Astrocyte (in vitro differentiated cells and primary cell): ENCODE measurements around the gene SPATA16. TPM values are rescaled to one million over a fixed set of nuclear protein-coding genes. Genes with fewer than 3 reads are reported as not detected.
A peak's percentile ranks its signal among the peaks of the same experiment; 100 is the strongest.
"Not testable (repeated sequence)": the region's sequence is repeated elsewhere in the genome, so short reads cannot be mapped to it uniquely, and the experiment has no call there.

Experiments
- DNase-seq: peaks from one replicate; pipeline ENCODE4 v3.0.0-alpha.2; 2010; ENCODE audit warnings: low read depth
- FAIRE-seq: peaks from 2 replicates; lab custom pipeline; 2011; peaks lifted over from hg19 to GRCh38; lab: Jason Lieb, UNC
- H2AFZ ChIP-seq: 2 replicates; pipeline ENCODE4 v1.6.0; 2012; ENCODE audit warnings: low read depth, low read length, inconsistent platforms
- H3K27ac ChIP-seq: 2 replicates; pipeline ENCODE4 v1.5.1; 2011; ENCODE audit warnings: low read depth, low read length, inconsistent platforms
- H3K27me3 ChIP-seq: 2 replicates; pipeline ENCODE4 v1.6.0; 2011; ENCODE audit warnings: low read length, inconsistent platforms; ENCODE audit not compliant: insufficient read depth
- H3K36me3 ChIP-seq: 2 replicates; pipeline ENCODE4 v1.5.1; 2011; ENCODE audit warnings: low read length, inconsistent platforms; ENCODE audit not compliant: insufficient read depth
- H3K4me1 ChIP-seq: 2 replicates; pipeline ENCODE4 v1.5.1; 2011; ENCODE audit warnings: low read length, inconsistent platforms; ENCODE audit not compliant: insufficient read depth
- H3K4me2 ChIP-seq: 2 replicates; pipeline ENCODE4 v1.6.0; 2012; ENCODE audit warnings: low read length, inconsistent platforms
- H3K4me3 ChIP-seq: 2 replicates; pipeline ENCODE4 v1.5.1; 2011; ENCODE audit warnings: low read depth, mild to moderate bottlenecking, low read length, inconsistent platforms; ENCODE audit not compliant: insufficient read depth
- H3K79me2 ChIP-seq: 2 replicates; pipeline ENCODE4 v1.6.0; 2012; ENCODE audit warnings: mild to moderate bottlenecking, low read length, inconsistent platforms; ENCODE audit not compliant: insufficient read depth
- H3K9ac ChIP-seq: 2 replicates; pipeline ENCODE4 v1.6.0; 2012; ENCODE audit warnings: mild to moderate bottlenecking, low read length, inconsistent platforms
- H3K9me3 ChIP-seq: 2 replicates; pipeline ENCODE4 v1.5.1; 2012; ENCODE audit warnings: low read depth, mild to moderate bottlenecking, low read length, inconsistent platforms; ENCODE audit not compliant: insufficient read depth
- H4K20me1 ChIP-seq: 2 replicates; pipeline ENCODE4 v1.6.0; 2012; ENCODE audit warnings: low read length, inconsistent platforms; ENCODE audit not compliant: insufficient read depth
- H3K27ac Mint-ChIP-seq: one replicate; pipeline ENCODE4 v1.8.0; 2021; ENCODE audit warnings: mild to moderate bottlenecking, mixed read lengths; ENCODE audit not compliant: unreplicated experiment
- H3K27me3 Mint-ChIP-seq: one replicate; pipeline ENCODE4 v1.8.0; 2021; ENCODE audit warnings: low read depth, mixed read lengths; ENCODE audit not compliant: unreplicated experiment
- H3K36me3 Mint-ChIP-seq: one replicate; pipeline ENCODE4 v1.8.0; 2021; ENCODE audit warnings: low read depth, mixed read lengths; ENCODE audit not compliant: unreplicated experiment
- H3K4me1 Mint-ChIP-seq: one replicate; pipeline ENCODE4 v1.8.0; 2021; ENCODE audit warnings: low read depth, mixed read lengths; ENCODE audit not compliant: unreplicated experiment
- H3K4me3 Mint-ChIP-seq: one replicate; pipeline ENCODE4 v1.8.0; 2021; ENCODE audit warnings: mild to moderate bottlenecking, moderate library complexity, mixed read lengths; ENCODE audit not compliant: unreplicated experiment
- H3K9me3 Mint-ChIP-seq: one replicate; pipeline ENCODE4 v1.8.0; 2021; ENCODE audit warnings: mild to moderate bottlenecking, mixed read lengths; ENCODE audit not compliant: unreplicated experiment
- EZH2 ChIP-seq: IDR thresholded peaks from 2 replicates; pipeline ENCODE4 v1.6.1; 2012; ENCODE audit warnings: mild to moderate bottlenecking, low read length, inconsistent platforms; ENCODE audit not compliant: insufficient read depth
- total RNA-seq: library from RNA; stranded (reverse); gene quantifications from 2 replicates; pipeline ENCODE4 v1.2.1, GENCODE V29; 2021
- TF ChIP-seq, protein P1 (sequence below): IDR thresholded peaks from 2 replicates; pipeline ENCODE4 v1.5.1; 2011; ENCODE audit warnings: low read depth, mild to moderate bottlenecking, inconsistent platforms, low read length, moderate library complexity; ENCODE audit not compliant: insufficient read depth

The SPATA16 gene
- total RNA-seq, 1 donor from 2014 or later = not detected

GRCh38 chr3:172972067-172972466 is 169.0 kb downstream of the SPATA16 start:
- no peaks in the 10 kb centered on the region for H3K79me2 ChIP-seq
- H3K27me3 ChIP-seq = no peaks in the 10 kb centered on the region
- H3K27ac ChIP-seq = no peak overlapping the region
- Mint-ChIP-seq H3K4me1 (no peaks in the 10 kb centered on the region), H3K9me3 (no peaks in the 10 kb centered on the region), H3K27ac (no peak overlapping the region), H3K4me3 (no peak overlapping the region), H3K27me3 (no peaks in the 10 kb centered on the region), H3K36me3 (no peaks in the 10 kb centered on the region)
- H4K20me1 ChIP-seq = no peaks in the 10 kb centered on the region
- no peak overlapping the region for H3K4me2 ChIP-seq
- no peak for DNase-seq
- H2AFZ ChIP-seq = no peak overlapping the region
- H3K4me3 ChIP-seq = no peak overlapping the region
- no peak for FAIRE-seq
- no peaks in the 10 kb centered on the region for H3K4me1 ChIP-seq
- TF ChIP-seq, protein P1, sequence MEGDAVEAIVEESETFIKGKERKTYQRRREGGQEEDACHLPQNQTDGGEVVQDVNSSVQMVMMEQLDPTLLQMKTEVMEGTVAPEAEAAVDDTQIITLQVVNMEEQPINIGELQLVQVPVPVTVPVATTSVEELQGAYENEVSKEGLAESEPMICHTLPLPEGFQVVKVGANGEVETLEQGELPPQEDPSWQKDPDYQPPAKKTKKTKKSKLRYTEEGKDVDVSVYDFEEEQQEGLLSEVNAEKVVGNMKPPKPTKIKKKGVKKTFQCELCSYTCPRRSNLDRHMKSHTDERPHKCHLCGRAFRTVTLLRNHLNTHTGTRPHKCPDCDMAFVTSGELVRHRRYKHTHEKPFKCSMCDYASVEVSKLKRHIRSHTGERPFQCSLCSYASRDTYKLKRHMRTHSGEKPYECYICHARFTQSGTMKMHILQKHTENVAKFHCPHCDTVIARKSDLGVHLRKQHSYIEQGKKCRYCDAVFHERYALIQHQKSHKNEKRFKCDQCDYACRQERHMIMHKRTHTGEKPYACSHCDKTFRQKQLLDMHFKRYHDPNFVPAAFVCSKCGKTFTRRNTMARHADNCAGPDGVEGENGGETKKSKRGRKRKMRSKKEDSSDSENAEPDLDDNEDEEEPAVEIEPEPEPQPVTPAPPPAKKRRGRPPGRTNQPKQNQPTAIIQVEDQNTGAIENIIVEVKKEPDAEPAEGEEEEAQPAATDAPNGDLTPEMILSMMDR = no peak
- no peak for TF ChIP-seq EZH2
- H3K9me3 ChIP-seq = no peaks in the 10 kb centered on the region
- no peaks in the 10 kb centered on the region for H3K36me3 ChIP-seq
- no peak overlapping the region for H3K9ac ChIP-seq

DNA sequence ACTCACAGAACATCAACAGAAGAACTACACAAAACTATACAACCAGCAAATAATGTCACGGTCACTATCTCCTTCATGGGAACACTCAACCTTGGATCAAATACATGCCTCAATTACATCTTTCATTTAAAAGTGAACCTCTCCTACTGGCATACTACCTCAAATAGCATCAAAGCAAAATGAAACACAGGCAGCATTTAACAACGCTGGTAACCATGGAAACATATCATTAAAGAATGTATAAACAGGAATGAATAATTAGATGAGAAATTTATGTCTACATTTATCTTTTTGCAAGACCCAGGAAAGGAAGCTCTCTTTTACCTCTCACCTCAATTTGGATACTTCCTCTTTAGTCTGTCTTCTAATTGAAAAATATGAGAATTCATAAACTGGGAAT is 172.4 kb downstream of the SPATA16 start:
- no peak overlapping the region for H3K27ac ChIP-seq
- peaks cover 5% of the 10 kb centered on the region for H3K4me1 ChIP-seq
- no peaks in the 10 kb centered on the region for H3K27me3 ChIP-seq
- no peak overlapping the region for H3K27ac Mint-ChIP-seq
- no peaks in the 10 kb centered on the region for H3K36me3 ChIP-seq
- H3K9me3 Mint-ChIP-seq = no peaks in the 10 kb centered on the region
- H3K9me3 ChIP-seq = no peaks in the 10 kb centered on the region
- H3K4me1 Mint-ChIP-seq = peaks cover 1% of the 10 kb centered on the region
- no peaks in the 10 kb centered on the region for H3K36me3 Mint-ChIP-seq
- no peaks in the 10 kb centered on the region for H3K79me2 ChIP-seq
- H3K4me3 Mint-ChIP-seq = no peak overlapping the region
- no peak for TF ChIP-seq EZH2
- TF ChIP-seq, protein P1 = no peak
- no peak overlapping the region for H3K4me2 ChIP-seq
- no peak overlapping the region for H2AFZ ChIP-seq
- no peak overlapping the region for H3K4me3 ChIP-seq
- H3K9ac ChIP-seq = no peak overlapping the region
- H4K20me1 ChIP-seq = no peaks in the 10 kb centered on the region
- DNase-seq (no peak), FAIRE-seq (no peak)
- H3K27me3 Mint-ChIP-seq = no peaks in the 10 kb centered on the region

DNA sequence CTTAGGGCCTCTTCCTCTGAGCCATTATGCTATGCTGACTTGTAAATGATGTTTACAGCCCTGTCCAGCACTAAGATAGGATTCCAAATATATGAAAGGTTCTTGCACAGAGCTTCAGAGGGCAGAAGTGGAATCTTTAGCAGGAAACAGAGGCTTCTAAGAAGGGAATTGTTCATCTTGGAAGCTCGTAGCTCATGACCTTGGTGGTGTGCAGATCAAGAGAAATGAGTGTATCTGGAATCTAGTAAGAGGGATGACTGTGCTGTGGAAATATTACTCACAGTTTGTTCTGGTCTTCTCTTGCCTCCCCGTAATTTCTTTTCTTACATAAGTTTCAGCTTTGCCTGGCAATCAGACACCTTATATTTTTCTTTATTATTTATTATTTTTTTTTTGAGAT is 175.8 kb downstream of the SPATA16 start:
- H3K9me3 Mint-ChIP-seq = no peaks in the 10 kb centered on the region
- no peak for TF ChIP-seq EZH2
- TF ChIP-seq, protein P1 = no peak
- H3K4me1 Mint-ChIP-seq = peaks cover 1% of the 10 kb centered on the region
- no peak overlapping the region for H3K4me3 Mint-ChIP-seq
- peaks cover 5% of the 10 kb centered on the region for H3K4me1 ChIP-seq
- no peaks in the 10 kb centered on the region for H3K36me3 Mint-ChIP-seq
- H4K20me1 ChIP-seq = no peaks in the 10 kb centered on the region
- H3K36me3 ChIP-seq = no peaks in the 10 kb centered on the region
- H3K27me3 Mint-ChIP-seq = no peaks in the 10 kb centered on the region
- H3K9ac ChIP-seq = no peak overlapping the region
- no peak for FAIRE-seq
- no peak overlapping the region for H3K27ac ChIP-seq
- H3K27me3 ChIP-seq = no peaks in the 10 kb centered on the region
- no peak overlapping the region for H3K27ac Mint-ChIP-seq
- no peaks in the 10 kb centered on the region for H3K79me2 ChIP-seq
- no peaks in the 10 kb centered on the region for H3K9me3 ChIP-seq
- H3K4me3 ChIP-seq = no peak overlapping the region
- no peak overlapping the region for H2AFZ ChIP-seq
- peak; percentile 88 for DNase-seq
- H3K4me2 ChIP-seq = peak overlapping the region; percentile 12

DNA sequence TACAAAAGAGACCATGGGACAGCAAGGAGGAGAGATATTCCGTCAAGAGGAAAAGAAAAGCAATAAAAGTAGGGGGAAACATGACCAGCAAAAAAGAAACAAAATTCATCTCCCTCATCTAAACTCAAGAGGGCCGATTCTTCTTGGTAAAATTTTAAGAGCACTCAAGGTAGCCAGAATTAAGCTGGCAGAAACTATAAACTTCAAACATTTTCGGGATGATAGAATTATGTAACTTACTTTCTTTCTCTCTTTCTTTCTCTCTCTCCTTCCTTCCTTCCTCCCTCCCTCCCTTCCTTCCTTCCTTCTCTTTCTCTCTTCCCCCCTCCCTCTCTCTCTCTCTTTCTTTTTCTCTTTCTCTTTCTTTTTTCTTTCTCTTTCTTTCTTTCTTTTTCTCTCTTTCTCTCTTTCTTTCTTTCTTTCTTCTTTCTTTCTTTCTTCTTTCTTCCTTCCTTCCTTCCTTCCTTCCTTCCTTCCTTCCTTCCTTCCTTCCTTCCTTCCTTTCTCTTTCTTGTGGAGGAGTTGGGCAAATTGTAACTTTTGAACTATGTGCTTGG is 180.3 kb downstream of the SPATA16 start:
- FAIRE-seq, H3K79me2 ChIP-seq, H3K27me3 Mint-ChIP-seq, H3K27me3 ChIP-seq, DNase-seq, H3K4me2 ChIP-seq, H3K4me1 ChIP-seq, H3K9ac ChIP-seq, H3K9me3 ChIP-seq, H3K27ac ChIP-seq, H3K36me3 ChIP-seq, H2AFZ ChIP-seq, H3K4me1 Mint-ChIP-seq, H3K4me3 ChIP-seq, H3K36me3 Mint-ChIP-seq, H3K27ac Mint-ChIP-seq, H4K20me1 ChIP-seq, H3K4me3 Mint-ChIP-seq, H3K9me3 Mint-ChIP-seq: not testable (repeated sequence)
